Neural progenitor cell (in vitro differentiated cells): Measurements from ENCODE around the gene FRY.

Experiments used
- CTCF ChIP-seq: fragments of 200-600 bp; sonication (generic); IDR thresholded peaks from 2 replicates; pipeline ENCODE4 v1.5.1; 2017; ENCODE audit warnings: antibody characterized with exemption, mild to moderate bottlenecking
- EZH2 ChIP-seq: fragments of 200-600 bp; sonication (generic); IDR thresholded peaks from 2 replicates; pipeline ENCODE4 v1.6.1; 2017; ENCODE audit warnings: antibody characterized with exemption, mild to moderate bottlenecking, moderate library complexity

- TF ChIP-seq CTCF (no peak), EZH2 (no peak)
Measured at GRCh38 chr13:32173881-32174280, 142.3 kb downstream of the FRY start.
